HG03064 (cell line): Measurements from ENCODE around the gene ATG9B.
"Not testable (repeated sequence)": the region's sequence is repeated elsewhere in the genome, so short reads cannot be mapped to it uniquely, and the experiment has no call there.

Experiments
- ATAC-seq: cut with Tn5 transposase; IDR thresholded peaks from one replicate; pipeline ENCODE4 v1.9.1; 2021; ENCODE audit warnings: low read depth; ENCODE audit not compliant: unreplicated experiment

Gene ATG9B

GRCh38 chr7:151059367-151060112, 35.2 kb upstream of the ATG9B start, which contains the start of gene SLC4A2:
SLC4A2 (plus strand) TSS chr7:151059589; CDS start chr7:151061988, 2,399 bp downstream.
- peak; percentile 25 for ATAC-seq

GRCh38 chr7:151058781-151059366, 34.6 kb upstream of the ATG9B start:
- ATAC-seq, result no peak

- peak; percentile 80 for ATAC-seq
Measured at GRCh38 chr7:151057989-151058780, 33.9 kb upstream of the ATG9B start.

- peak; percentile 4 for ATAC-seq
Measured at GRCh38 chr7:151057506-151057988, 33.3 kb upstream of the ATG9B start, which contains the start of gene CDK5. CDK5 (minus strand) TSS chr7:151057897; CDS start chr7:151057848, 49 bp downstream.

GRCh38 chr7:151056666-151057505, 32.6 kb upstream of the ATG9B start:
- ATAC-seq, result no peak

- no peak for ATAC-seq
Measured at GRCh38 chr7:151056283-151056665, 32.0 kb upstream of the ATG9B start.

GRCh38 chr7:151053751-151054150, 29.5 kb upstream of the ATG9B start:
- ATAC-seq, result no peak

- ATAC-seq, result no peak
Measured at GRCh38 chr7:151053096-151053495, 28.8 kb upstream of the ATG9B start.

GRCh38 chr7:151051108-151051507, 26.8 kb upstream of the ATG9B start:
- ATAC-seq, result no peak

GRCh38 chr7:151048911-151049463, 24.7 kb upstream of the ATG9B start:
- ATAC-seq, result no peak

GRCh38 chr7:151047976-151048815, 23.9 kb upstream of the ATG9B start, which contains the start of gene ASIC3:
ASIC3 (plus strand) TSS chr7:151048531; CDS start chr7:151048886, 355 bp downstream.
- ATAC-seq, result no peak

- no peak for ATAC-seq
Measured at GRCh38 chr7:151046603-151047573, 22.6 kb upstream of the ATG9B start.

GRCh38 chr7:151045967-151046366, 21.7 kb upstream of the ATG9B start:
- ATAC-seq, result no peak

- no peak for ATAC-seq
Measured at GRCh38 chr7:151045262-151045661, 21.0 kb upstream of the ATG9B start.

- ATAC-seq, result no peak
Measured at GRCh38 chr7:151043959-151044358, 19.7 kb upstream of the ATG9B start.

- not testable (repeated sequence) for ATAC-seq
Measured at GRCh38 chr7:151043449-151043848, 19.2 kb upstream of the ATG9B start.

GRCh38 chr7:151040616-151041375, 16.5 kb upstream of the ATG9B start:
- no peak for ATAC-seq
